OCI-LY7 (cell line): ENCODE data around the gene LRFN5. TPM values are rescaled to one million over a fixed set of nuclear protein-coding genes. Genes with fewer than 3 reads are reported as not detected.

Experiments
- BruUV-seq: library from RNA; stranded (reverse); fragments of 400-500 nt; replicated peaks from 2 replicates; lab custom pipeline; 2021; lab: Mats Ljungman, UMichigan
- CTCF ChIA-PET: fragments of 300-600 bp; sonication (Branson Sonifier 250); formaldehyde crosslinking; loops from one replicate; lab custom pipeline; 2022; ENCODE audit warnings: antibody characterized with exemption; ENCODE audit not compliant: unreplicated experiment; lab: Charles Lee
- POLR2A ChIA-PET: fragments of 300-600 bp; sonication (Branson Sonifier 250); formaldehyde crosslinking; loops from one replicate; lab custom pipeline; 2022; ENCODE audit warnings: antibody characterized with exemption; lab: Charles Lee
- DNase-seq: peaks from one replicate; pipeline ENCODE4 v3.0.0-alpha.2; 2015; ENCODE audit warnings: low spot score
- H2AFZ ChIP-seq: fragments of 200-600 bp; sonication (generic), shearing (Covaris generic); 2 replicates; pipeline ENCODE4 v1.6.1; 2014; ENCODE audit warnings: mild to moderate bottlenecking, antibody characterized with exemption, low read length, moderate library complexity
- H3K27ac ChIP-seq: fragments of 200-600 bp; sonication (generic); 2 replicates; pipeline ENCODE4 v1.5.1; 2014; ENCODE audit warnings: mixed run types, low read depth, mild to moderate bottlenecking, moderate library complexity, low read length, inconsistent platforms; ENCODE audit not compliant: poor library complexity, severe bottlenecking
- H3K36me3 ChIP-seq: fragments of 200-600 bp; sonication (generic); 2 replicates; pipeline ENCODE4 v1.6.1; 2014; ENCODE audit warnings: mild to moderate bottlenecking, antibody characterized with exemption, low read length, moderate library complexity, mixed read lengths; ENCODE audit not compliant: insufficient read depth
- H3K4me1 ChIP-seq: fragments of 200-600 bp; sonication (generic); 2 replicates; pipeline ENCODE4 v1.5.1; 2014; ENCODE audit warnings: mild to moderate bottlenecking, low read length; ENCODE audit not compliant: insufficient read depth, poor library complexity, severe bottlenecking
- H3K4me2 ChIP-seq: fragments of 200-600 bp; sonication (generic); 2 replicates; pipeline ENCODE4 v1.6.1; 2014; ENCODE audit warnings: mild to moderate bottlenecking, low read length
- H3K4me3 ChIP-seq: fragments of 200-600 bp; sonication (generic); 2 replicates; pipeline ENCODE4 v1.5.1; 2014; ENCODE audit warnings: mild to moderate bottlenecking, low read depth, low read length; ENCODE audit not compliant: poor library complexity, severe bottlenecking
- H3K79me2 ChIP-seq: fragments of 200-600 bp; sonication (generic); 2 replicates; pipeline ENCODE4 v1.6.1; 2016; ENCODE audit warnings: low read depth, mild to moderate bottlenecking, low read length, moderate library complexity, mixed read lengths; ENCODE audit not compliant: insufficient read depth
- H3K9me2 ChIP-seq: fragments of 200-600 bp; sonication (generic); 2 replicates; pipeline ENCODE4 v1.6.1; 2016; ENCODE audit warnings: mild to moderate bottlenecking, low read length, mixed read lengths; ENCODE audit not compliant: insufficient read depth
- H3K9me3 ChIP-seq: fragments of 200-600 bp; sonication (generic); 2 replicates; pipeline ENCODE4 v1.6.1; 2014; ENCODE audit warnings: mild to moderate bottlenecking, mixed run types, low read length, mixed read lengths
- H4K20me1 ChIP-seq: fragments of 200-600 bp; sonication (generic); 2 replicates; pipeline ENCODE4 v1.6.1; 2014; ENCODE audit warnings: mild to moderate bottlenecking, antibody characterized with exemption, low read length, moderate library complexity, mixed read lengths; ENCODE audit not compliant: insufficient read depth
- CTCF ChIP-seq: fragments of 200-600 bp; sonication (generic); conservative IDR thresholded peaks from 2 replicates; pipeline ENCODE4 v1.5.1; 2014; ENCODE audit warnings: mild to moderate bottlenecking, antibody characterized with exemption, low read length, moderate library complexity, mixed read lengths
- EZH2phosphoT487 ChIP-seq: fragments of 200-600 bp; sonication (generic); IDR thresholded peaks from 2 replicates; pipeline ENCODE4 v1.6.1; 2018; ENCODE audit warnings: low read depth, borderline replicate concordance, mild to moderate bottlenecking, mixed run types, antibody characterized with exemption, low read length, moderate library complexity, mixed read lengths
- intact Hi-C: fragments of 100-400 bp; cut with micrococcal nuclease; formaldehyde crosslinking; loops from one replicate; pipeline ENCODE4 v1.10.0; 2022; ENCODE audit not compliant: unreplicated experiment
- total RNA-seq, 2 experiments: library from RNA; depleted of rRNA in 1 of 2; stranded (reverse); fragments of >200 nt in 1 of 2; shearing (Covaris generic) in 1 of 2; gene quantifications; 2 replicates each; pipeline ENCODE4 v1.2.3, GENCODE V29; 2014 to 2022

LRFN5 gene
- total RNA-seq, 2 experiments from 2014 or later: not detected

GRCh38 chr14:41773536-41774279 lies 167.0 kb downstream of the LRFN5 start:
- ChIA-PET POLR2A (no interaction called here), CTCF (no interaction called here)
- H3K36me3 ChIP-seq: no peaks in the 10 kb centered on the region

GRCh38 chr14:41782511-41782910 lies 175.8 kb downstream of the LRFN5 start:
- Histone ChIP-seq H3K27ac (no peak overlapping the region), H3K4me1 (no peaks in the 10 kb centered on the region), H2AFZ (no peak overlapping the region), H3K79me2 (no peaks in the 10 kb centered on the region), H4K20me1 (no peaks in the 10 kb centered on the region), H3K9me3 (no peaks in the 10 kb centered on the region), H3K36me3 (no peaks in the 10 kb centered on the region), H3K4me2 (no peak overlapping the region), H3K9me2 (no peaks in the 10 kb centered on the region), H3K4me3 (no peak overlapping the region)
- DNase-seq: no peak
- POLR2A ChIA-PET: no interaction called here
- no TSS peak for BruUV-seq
- intact Hi-C loops: no loop called here
- CTCF ChIA-PET: no interaction called here
- TF ChIP-seq EZH2phosphoT487: no peak
- TF ChIP-seq CTCF: no peak

More at GRCh38 chr14:41773536-41774279, 167.0 kb downstream of the LRFN5 start:
- H3K27ac ChIP-seq: no peak overlapping the region
- intact Hi-C loops: no loop called here
- no peaks in the 10 kb centered on the region for H3K9me3 ChIP-seq
- no TSS peak for BruUV-seq
- H3K4me1 ChIP-seq: no peaks in the 10 kb centered on the region
- H3K9me2 ChIP-seq: no peaks in the 10 kb centered on the region
- no peak overlapping the region for H2AFZ ChIP-seq
- no peaks in the 10 kb centered on the region for H3K79me2 ChIP-seq
- H3K4me3 ChIP-seq: no peak overlapping the region
- no peak for DNase-seq
- no peak for TF ChIP-seq EZH2phosphoT487
- no peak for TF ChIP-seq CTCF
- H3K4me2 ChIP-seq: no peak overlapping the region
- no peaks in the 10 kb centered on the region for H4K20me1 ChIP-seq

DNA sequence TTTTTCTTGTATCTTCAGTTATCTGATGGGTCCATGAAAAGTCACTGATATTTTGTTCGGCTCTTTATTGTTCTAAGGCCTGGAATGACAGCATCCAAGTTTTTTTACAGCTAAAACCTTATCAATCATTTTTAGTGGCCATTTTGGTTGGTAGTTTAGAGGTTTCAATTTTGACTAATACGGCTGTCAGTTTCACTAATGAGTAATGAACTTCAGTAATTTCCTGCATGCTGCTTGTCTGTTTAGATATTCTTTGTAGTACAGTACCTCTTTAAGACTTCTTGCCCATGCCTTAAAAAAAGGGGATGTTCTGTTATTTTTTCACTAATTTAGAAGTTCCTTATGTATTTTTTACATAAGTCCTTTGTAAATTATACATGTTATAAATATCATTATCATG lies 176.7 kb downstream of the LRFN5 start:
- H3K9me3 ChIP-seq: no peaks in the 10 kb centered on the region
- TF ChIP-seq CTCF (no peak), EZH2phosphoT487 (no peak)
- H3K4me1 ChIP-seq: no peaks in the 10 kb centered on the region
- no peaks in the 10 kb centered on the region for H3K9me2 ChIP-seq
- no peak for DNase-seq
- no peak overlapping the region for H3K27ac ChIP-seq
- no peak overlapping the region for H2AFZ ChIP-seq
- H3K79me2 ChIP-seq: no peaks in the 10 kb centered on the region
- H4K20me1 ChIP-seq: no peaks in the 10 kb centered on the region
- no TSS peak for BruUV-seq
- intact Hi-C loops: no loop called here
- H3K4me2 ChIP-seq: no peak overlapping the region
- H3K36me3 ChIP-seq: no peaks in the 10 kb centered on the region
- H3K4me3 ChIP-seq: no peak overlapping the region
- POLR2A ChIA-PET: no interaction called here
- CTCF ChIA-PET: no interaction called here
